GM19455 (cell line): Measurements from ENCODE around the gene RNF38.
"Not testable (repeated sequence)": the region's sequence is repeated elsewhere in the genome, so short reads cannot be mapped to it uniquely, and the experiment has no call there.

ENCODE experiments used
- ATAC-seq: cut with Tn5 transposase; IDR thresholded peaks from one replicate; pipeline ENCODE4 v1.9.1; 2021; ENCODE audit not compliant: unreplicated experiment

The RNF38 gene

GRCh38 chr9:36297798-36298197, 102.3 kb downstream of the RNF38 start:
- no peak for ATAC-seq

GRCh38 chr9:36294996-36295395, 105.1 kb downstream of the RNF38 start:
- not testable (repeated sequence) for ATAC-seq

GRCh38 chr9:36293918-36294317, 106.2 kb downstream of the RNF38 start:
- ATAC-seq, result no peak

- no peak for ATAC-seq
Observed at GRCh38 chr9:36293171-36293570, 106.9 kb downstream of the RNF38 start.

- ATAC-seq, result no peak
Observed at GRCh38 chr9:36292641-36293040, 107.4 kb downstream of the RNF38 start.

- ATAC-seq, result no peak
Observed at GRCh38 chr9:36290996-36291395, 109.1 kb downstream of the RNF38 start.

- ATAC-seq, result no peak
Observed at GRCh38 chr9:36289836-36290435, 110.1 kb downstream of the RNF38 start.

GRCh38 chr9:36288070-36288469, 112.0 kb downstream of the RNF38 start:
- ATAC-seq, result no peak
